PC-9 (cell line): ENCODE results near the gene SLC25A45.

Experiments used
- CTCF ChIP-seq: fragments of 200-600 bp; sonication (generic); conservative IDR thresholded peaks from 2 replicates; pipeline ENCODE4 v1.6.1; 2017; ENCODE audit warnings: mixed run types, antibody characterized with exemption, mild to moderate bottlenecking, moderate library complexity
- EZH2 ChIP-seq: fragments of 200-600 bp; sonication (generic); IDR thresholded peaks from 2 replicates; pipeline ENCODE4 v1.8.0; 2017; ENCODE audit warnings: antibody characterized with exemption, low read depth

GRCh38 chr11:65388731-65389130, 6.3 kb upstream of the SLC25A45 start:
- no peak for TF ChIP-seq CTCF
- no peak for TF ChIP-seq EZH2
